Iris pigment epithelial cell (primary cell): Measurements from ENCODE around the gene SMYD3.

Source experiments
- DNase-seq: peaks from one replicate; pipeline ENCODE4 v3.0.0-alpha.2; 2011; ENCODE audit warnings: low read depth

The SMYD3 gene

GRCh38 chr1:246416261-246416660, 90.8 kb downstream of the SMYD3 start:
- no peak for DNase-seq

- DNase-seq, result no peak
These were observed 92.1 kb downstream of the SMYD3 start for GRCh38 chr1:246415028-246415427.

DNA sequence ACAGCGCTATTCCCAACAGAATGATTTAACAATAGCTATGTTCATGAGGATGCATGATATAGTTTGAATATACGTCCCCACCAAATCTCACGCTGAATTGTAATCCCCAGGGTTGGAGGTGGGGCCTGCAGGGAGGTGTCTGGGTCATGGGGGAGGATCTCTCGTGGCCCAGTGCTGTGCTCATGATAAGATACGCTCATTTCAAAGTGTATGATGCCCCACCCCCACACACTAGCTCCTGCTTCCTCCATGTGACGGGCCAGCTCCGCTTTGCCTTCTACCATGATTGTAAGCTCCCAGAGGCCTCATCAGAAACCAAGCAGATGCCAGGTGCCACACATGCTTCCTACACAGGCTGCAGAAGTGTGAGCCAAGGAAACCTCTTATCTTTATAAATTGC, 93.6 kb downstream of the SMYD3 start:
- DNase-seq, result no peak

- peak; percentile 44 for DNase-seq
These were observed 103.0 kb downstream of the SMYD3 start for GRCh38 chr1:246404078-246404477.

DNA sequence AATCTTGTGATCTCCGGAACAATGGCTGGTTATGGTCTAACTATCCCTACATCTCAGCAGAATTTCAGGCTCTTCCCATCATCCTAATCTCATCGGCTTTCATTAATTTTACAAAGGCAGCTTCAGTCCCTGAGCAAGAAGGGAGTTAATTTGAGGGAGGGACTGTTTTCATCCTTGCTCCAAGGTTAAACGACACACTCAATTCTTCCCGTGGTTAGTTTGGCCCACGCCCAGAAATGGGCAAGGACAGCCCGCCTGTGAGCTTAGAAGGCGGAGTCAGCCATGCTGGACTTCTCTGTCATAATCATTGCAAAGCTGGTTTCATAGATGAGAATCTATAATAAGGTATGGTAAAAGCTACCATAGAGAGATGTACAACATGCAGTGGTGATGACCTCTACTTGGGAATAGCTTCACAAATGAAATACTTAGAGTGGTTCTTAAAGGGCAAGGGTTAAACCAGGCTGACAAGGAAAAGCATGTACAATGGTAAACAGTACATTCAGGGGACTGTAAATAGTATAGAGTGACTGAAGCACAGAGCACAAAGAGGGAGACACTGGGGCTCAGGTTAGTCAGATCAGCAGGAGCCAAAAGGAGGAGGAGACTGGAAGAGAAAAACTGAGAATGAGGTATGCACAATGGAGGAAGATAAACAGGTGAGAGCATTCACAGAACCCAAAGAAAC, 108.8 kb downstream of the SMYD3 start:
- peak; percentile 21 for DNase-seq

GRCh38 chr1:246397046-246397445, 110.0 kb downstream of the SMYD3 start:
- no peak for DNase-seq

- no peak for DNase-seq
These were observed 110.8 kb downstream of the SMYD3 start for GRCh38 chr1:246396322-246396721.

GRCh38 chr1:246394121-246394520, 113.0 kb downstream of the SMYD3 start:
- peak; percentile 30 for DNase-seq

GRCh38 chr1:246390855-246391254, 116.2 kb downstream of the SMYD3 start:
- no peak for DNase-seq

- DNase-seq, result no peak
These were observed 122.5 kb downstream of the SMYD3 start for GRCh38 chr1:246384616-246385015.

GRCh38 chr1:246383791-246384190, 123.3 kb downstream of the SMYD3 start:
- peak; percentile 7 for DNase-seq

DNA sequence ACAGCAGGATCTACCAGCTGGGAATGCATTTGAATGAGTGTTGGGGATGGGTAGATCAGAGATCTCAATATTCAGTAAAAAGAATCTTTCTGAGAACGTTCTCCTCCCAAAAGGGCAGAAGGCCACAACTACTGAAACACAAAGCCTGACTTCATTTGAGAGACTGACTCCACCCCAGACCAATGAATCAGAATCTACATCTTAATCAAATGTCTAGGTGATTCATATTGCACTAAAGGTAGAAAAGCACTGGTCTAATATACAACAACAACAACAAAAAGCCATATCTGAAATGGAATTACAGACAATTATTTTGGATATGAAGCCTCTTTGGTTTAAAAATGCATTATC, 123.9 kb downstream of the SMYD3 start:
- DNase-seq, result no peak

GRCh38 chr1:246382589-246383238, 124.4 kb downstream of the SMYD3 start:
- no peak for DNase-seq

DNA sequence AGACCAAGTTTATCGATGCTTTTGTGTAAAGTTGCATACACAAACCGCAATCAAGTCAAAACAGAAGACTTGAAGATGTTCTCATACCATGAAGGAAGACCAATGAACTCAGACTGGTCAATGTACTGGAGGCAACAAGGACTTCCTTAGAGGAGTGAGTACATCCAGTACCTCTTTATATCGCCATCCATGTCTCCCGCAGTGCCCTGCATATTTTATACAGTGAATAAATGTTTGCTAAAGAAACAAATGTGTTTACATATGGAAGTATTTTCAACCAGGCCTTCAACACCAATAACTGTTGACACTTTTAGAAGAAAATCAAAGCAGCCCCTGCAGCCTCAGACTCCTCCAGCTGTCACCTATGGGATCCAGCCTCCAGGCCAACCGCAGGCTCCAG, 125.6 kb downstream of the SMYD3 start:
- DNase-seq, result no peak

DNA sequence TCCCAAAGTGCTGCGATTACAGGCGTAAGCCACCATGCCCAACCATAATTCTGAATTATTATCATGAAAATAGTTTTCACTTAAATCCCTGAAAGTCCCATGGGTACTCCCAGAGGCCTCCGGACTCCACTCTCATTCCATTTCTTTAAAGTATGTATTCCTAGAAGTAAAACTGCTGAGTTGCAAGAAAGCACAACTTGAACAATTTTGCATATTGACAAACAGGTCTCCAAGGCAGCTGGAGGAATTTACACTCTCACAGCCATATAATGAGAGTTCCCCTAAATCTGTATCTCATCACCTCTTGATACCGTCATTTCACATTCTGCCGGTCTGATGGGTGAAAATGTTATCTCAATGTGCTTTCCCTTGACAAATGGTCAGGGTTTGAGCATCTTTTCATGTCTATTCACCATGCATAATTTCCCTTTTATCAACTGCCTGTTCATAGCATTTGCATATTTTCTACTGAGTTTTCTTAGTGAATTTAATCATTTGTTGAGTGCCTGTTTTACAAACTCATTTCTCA, 129.4 kb downstream of the SMYD3 start:
- no peak for DNase-seq

GRCh38 chr1:246373828-246374569, 133.1 kb downstream of the SMYD3 start:
- peak; percentile 43 for DNase-seq

DNA sequence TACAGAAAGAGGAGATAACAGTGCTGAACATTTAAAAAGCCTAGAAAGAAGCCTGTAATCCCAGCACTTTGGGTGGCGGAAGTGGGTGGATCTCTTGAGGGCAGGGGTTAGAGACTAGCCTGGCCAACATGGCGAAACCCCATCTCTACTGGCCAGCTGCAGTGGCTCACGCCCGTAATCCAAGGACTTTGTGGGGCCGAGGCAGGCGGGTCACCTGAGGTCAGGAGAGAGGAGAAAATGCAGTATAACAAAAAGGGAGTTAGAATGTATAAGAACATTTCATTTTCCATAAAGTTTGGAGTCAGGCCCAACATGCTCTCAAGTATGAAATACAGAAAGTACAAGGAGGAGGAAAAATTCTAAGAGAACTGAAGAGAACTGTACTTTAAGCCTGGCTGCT, 134.5 kb downstream of the SMYD3 start:
- DNase-seq, result no peak

DNA sequence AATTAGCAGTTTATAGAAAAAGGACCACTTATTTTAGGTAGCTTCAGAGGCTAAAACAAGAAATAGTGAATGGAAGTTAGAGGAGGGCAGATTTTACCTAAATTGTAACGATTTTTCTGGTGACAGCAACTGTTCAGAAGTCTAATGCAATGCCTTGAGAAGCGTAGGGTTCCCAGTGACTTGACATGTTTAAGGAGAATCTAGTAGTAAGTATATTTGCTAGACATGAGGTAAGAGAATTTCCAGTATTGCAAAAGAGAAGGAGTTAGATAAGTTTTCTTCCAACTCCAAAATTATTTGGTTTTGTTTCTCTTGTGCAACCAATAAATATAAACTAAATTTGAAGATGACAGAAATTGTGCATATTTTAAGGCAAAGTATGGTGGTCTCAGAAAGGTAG, 140.0 kb downstream of the SMYD3 start:
- DNase-seq, result peak; percentile 52

DNA sequence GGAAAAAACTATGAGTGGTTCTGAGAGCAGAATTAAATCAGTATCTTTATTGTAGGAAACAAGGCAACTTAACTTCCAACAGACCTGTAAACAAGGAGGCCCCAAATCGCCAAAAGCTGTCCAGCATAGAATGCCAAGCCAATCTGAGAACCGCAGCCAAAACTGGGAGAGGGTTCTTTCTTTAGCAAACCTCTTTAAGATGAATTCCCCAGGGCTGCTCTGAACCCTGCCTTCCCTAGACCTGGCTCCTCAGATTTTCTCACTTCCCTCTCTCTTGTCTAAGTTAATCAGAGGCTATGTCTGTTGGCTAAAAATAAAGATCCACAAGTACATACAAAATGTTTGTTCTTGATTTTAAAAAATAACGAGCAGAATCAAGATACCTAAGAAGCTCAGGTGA, 141.4 kb downstream of the SMYD3 start:
- DNase-seq, result no peak

GRCh38 chr1:246364415-246364941, 142.6 kb downstream of the SMYD3 start:
- DNase-seq, result no peak

GRCh38 chr1:246357014-246357598, 150.0 kb downstream of the SMYD3 start:
- peak; percentile 85 for DNase-seq
